Measurements from ENCODE around the gene OR4Q3.
"Not testable (repeated sequence)": the region's sequence is repeated elsewhere in the genome, so short reads cannot be mapped to it uniquely, and the experiment has no call there.

Gene OR4Q3

GRCh38 chr14:19743256-19743655 lies at the start of gene OR4Q3:
OR4Q3 (plus strand) TSS chr14:19743571.
- DNase-seq: no peak

DNA sequence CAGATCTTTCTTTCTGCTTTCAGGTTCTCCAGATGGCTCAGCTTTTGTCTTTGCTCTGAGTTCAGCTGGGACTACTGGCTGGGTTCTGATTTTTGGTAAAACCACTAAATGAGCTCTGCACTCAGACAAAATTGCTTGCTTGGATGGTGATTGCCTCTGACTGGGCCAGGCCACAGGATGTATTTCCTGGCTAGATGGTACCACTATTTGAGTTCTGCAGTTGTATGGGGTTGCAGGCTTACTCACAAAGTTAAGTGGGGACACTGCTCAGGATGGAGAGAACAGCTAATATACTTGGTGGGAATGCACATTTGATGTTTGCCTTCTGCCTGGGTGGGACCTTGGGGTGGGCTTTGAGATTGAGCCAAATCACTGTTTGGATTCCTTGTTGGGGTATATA lies 14.0 kb upstream of the OR4Q3 start:
- no peak for DNase-seq

- DNase-seq: no peak
These were observed 13.6 kb upstream of the OR4Q3 start for GRCh38 chr14:19729763-19730162.

DNA sequence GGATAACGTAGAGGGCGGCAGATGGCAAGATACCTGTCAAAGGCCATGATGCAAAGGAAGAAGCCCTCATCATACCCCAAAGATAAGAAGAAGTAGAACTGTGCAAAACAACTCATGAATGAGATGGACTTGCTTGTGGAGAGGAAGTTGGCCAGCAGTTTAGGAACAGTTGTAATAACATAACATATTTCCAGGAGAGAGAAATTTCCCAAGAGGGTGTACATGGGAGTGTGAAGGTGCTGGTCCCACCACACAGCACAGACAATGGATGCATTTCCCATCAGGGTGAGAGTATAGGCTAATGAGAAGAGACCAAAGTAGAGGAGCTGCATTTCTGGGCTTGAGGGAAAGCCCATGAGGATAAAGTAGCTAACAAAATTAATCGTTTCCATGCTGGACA lies 9.5 kb upstream of the OR4Q3 start:
- not testable (repeated sequence) for DNase-seq

GRCh38 chr14:19752316-19752715 lies 8.9 kb downstream of the OR4Q3 start:
- not testable (repeated sequence) for DNase-seq

DNA sequence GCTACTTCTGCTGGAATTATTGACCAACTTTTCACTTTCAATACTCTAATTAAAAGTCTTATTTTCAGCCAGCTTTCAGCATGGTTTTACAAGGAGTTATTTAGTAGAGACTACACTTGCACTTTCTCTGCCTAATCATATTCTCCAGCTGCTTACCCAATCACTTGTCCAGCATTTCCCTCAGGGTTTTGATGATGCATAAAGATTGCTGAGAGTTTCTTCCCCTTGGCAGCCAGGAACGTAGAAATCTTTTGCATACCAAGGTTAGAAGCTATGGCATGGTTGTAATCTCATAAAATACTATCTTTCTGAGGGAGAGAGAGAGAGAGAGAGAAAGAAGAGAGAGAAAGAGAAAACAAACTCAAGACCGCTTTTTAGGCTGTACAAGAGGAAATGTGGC lies 10.8 kb downstream of the OR4Q3 start:
- no peak for DNase-seq

GRCh38 chr14:19771491-19771890 lies 28.1 kb downstream of the OR4Q3 start:
- DNase-seq: not testable (repeated sequence)

GRCh38 chr14:19771895-19772430 lies 28.6 kb downstream of the OR4Q3 start:
- DNase-seq: no peak

- not testable (repeated sequence) for DNase-seq
These were observed 29.1 kb downstream of the OR4Q3 start for GRCh38 chr14:19772454-19772853.

DNA sequence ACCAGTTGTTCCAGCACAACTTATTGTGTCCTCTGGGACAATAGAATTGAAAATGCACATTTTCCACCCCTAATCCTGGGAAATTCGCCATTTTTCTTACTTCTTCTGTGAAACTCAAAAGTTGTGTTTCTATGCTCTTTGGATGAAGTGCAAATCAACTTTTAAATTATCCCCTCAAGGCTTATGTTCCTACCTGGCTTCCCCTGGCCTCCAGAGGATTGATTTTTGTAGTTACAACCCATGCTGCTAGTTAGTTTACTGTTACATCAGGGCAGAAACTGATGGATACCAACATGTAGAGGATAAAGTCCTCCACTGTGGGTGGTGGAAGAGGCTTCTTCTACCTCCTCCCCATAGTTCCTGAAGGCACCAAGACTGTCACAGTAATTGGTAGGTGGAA lies 29.8 kb downstream of the OR4Q3 start, which contains the start of gene OR4M1:
Gene OR4M1 (plus strand): TSS at position 301 of the 400 bp plus-strand sequence. CDS start 6,819 bp downstream, outside the sequence.
- DNase-seq: not testable (repeated sequence)

- no peak for DNase-seq
These were observed 32.2 kb downstream of the OR4Q3 start for GRCh38 chr14:19775587-19775986.

DNA sequence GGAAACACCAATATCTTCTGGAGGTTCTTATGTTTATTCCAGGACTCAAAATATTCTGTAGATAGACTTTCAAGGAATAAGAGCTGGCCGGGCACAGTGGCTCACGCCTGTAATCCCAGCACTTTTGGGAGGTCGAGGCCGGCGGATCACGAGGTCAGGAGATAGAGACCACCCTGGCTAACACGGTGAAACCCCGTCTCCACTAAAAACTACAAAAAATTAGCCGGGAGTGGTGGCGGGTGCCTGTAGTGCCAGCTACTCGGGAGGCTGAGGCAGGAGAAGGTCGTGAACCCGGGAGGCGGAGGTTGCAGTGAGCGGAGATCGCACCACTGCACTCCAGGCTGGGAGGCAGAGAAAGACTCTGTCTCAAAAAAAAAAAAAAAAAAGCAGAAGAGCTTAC lies 42.5 kb downstream of the OR4Q3 start:
- DNase-seq: not testable (repeated sequence)

DNA sequence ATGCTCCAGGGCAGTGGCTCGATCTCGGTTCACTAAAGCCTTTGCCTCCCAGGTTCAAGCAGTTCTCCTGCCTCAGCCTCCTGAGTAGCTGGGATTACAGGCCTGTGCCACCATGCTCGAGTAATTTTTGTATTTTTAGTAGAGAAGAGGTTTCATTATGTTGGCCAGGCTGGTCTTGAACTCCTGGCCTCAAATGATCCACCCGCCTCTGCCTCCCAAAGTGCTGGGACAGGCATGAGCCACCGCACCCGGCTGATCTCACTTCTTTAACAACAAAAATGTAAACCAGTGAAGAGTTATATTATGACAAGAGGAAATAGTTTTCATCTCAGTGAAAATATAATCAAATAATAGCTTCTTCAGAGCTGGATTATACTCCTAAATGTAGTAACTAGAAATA lies 43.9 kb downstream of the OR4Q3 start:
- not testable (repeated sequence) for DNase-seq

GRCh38 chr14:19788150-19788549 lies 44.8 kb downstream of the OR4Q3 start:
- not testable (repeated sequence) for DNase-seq

- DNase-seq: not testable (repeated sequence)
These were observed 53.2 kb downstream of the OR4Q3 start for GRCh38 chr14:19796520-19797108.

Measured in CD4-positive, alpha-beta T cell treated with Interferon gamma for 1 hour (primary cell).